WTC11 (cell line): ENCODE measurements around the gene ATP13A4. TPM values are rescaled to one million over a fixed set of nuclear protein-coding genes. Genes with fewer than 3 reads are reported as not detected.

ENCODE experiments used
- ATAC-seq: fragments of 200-7000 bp; cut with Tn5 transposase; 2 replicates; pipeline ENCODE4 v1.10.0; 2021; ENCODE audit warnings: mild to moderate bottlenecking, moderate library complexity
- CTCF ChIA-PET: fragments of 300-600 bp; sonication (Branson Sonifier 250); formaldehyde crosslinking; loops from one replicate; lab custom pipeline; 2021; ENCODE audit warnings: antibody characterized with exemption; lab: Charles Lee
- POLR2A ChIA-PET: fragments of 350-600 bp; sonication (Branson Sonifier 250); formaldehyde crosslinking; loops from one replicate; lab custom pipeline; 2021; ENCODE audit warnings: antibody characterized with exemption; lab: Charles Lee
- DNase-seq: peaks from one replicate; pipeline ENCODE4 v3.0.0; 2021; ENCODE audit warnings: low spot score
- H3K27ac Mint-ChIP-seq: 2 replicates; pipeline ENCODE4 v1.8.0; 2021; ENCODE audit warnings: mixed read lengths
- H3K27me3 Mint-ChIP-seq: 2 replicates; pipeline ENCODE4 v1.8.0; 2021; ENCODE audit warnings: low read depth, mild to moderate bottlenecking, moderate library complexity, mixed read lengths
- H3K36me3 Mint-ChIP-seq: 2 replicates; pipeline ENCODE4 v1.8.0; 2021; ENCODE audit warnings: mixed read lengths
- H3K4me1 Mint-ChIP-seq: 2 replicates; pipeline ENCODE4 v1.8.0; 2022; ENCODE audit warnings: mixed read lengths
- H3K4me3 Mint-ChIP-seq: 2 replicates; pipeline ENCODE4 v1.8.0; 2021; ENCODE audit warnings: mild to moderate bottlenecking, moderate library complexity, mixed read lengths
- H3K9me3 Mint-ChIP-seq: 2 replicates; pipeline ENCODE4 v1.8.0; 2021; ENCODE audit warnings: mixed read lengths
- ATF1 ChIP-seq: sonication (generic); formaldehyde crosslinking; IDR thresholded peaks from 2 replicates; pipeline ENCODE4 v1.8.1; 2023; ENCODE audit warnings: mild to moderate bottlenecking, moderate library complexity, missing genetic modification reagents
- CBFB ChIP-seq: sonication (generic); formaldehyde crosslinking; IDR thresholded peaks from 2 replicates; pipeline ENCODE4 v1.8.1; 2022; ENCODE audit warnings: mild to moderate bottlenecking, low read depth, missing genetic modification reagents
- CREM ChIP-seq: sonication (generic); formaldehyde crosslinking; IDR thresholded peaks from 2 replicates; pipeline ENCODE4 v1.8.1; 2022; ENCODE audit warnings: mild to moderate bottlenecking, missing genetic modification reagents, moderate library complexity
- ETV6 ChIP-seq: sonication (generic); formaldehyde crosslinking; IDR thresholded peaks from 2 replicates; pipeline ENCODE4 v1.8.1; 2022; ENCODE audit warnings: mild to moderate bottlenecking, missing genetic modification reagents
- FOXJ3 ChIP-seq: sonication (generic); formaldehyde crosslinking; IDR thresholded peaks from 2 replicates; pipeline ENCODE4 v1.9.0; 2021; ENCODE audit warnings: missing genetic modification reagents, mild to moderate bottlenecking, borderline replicate concordance
- FOXP1 ChIP-seq: sonication (generic); formaldehyde crosslinking; IDR thresholded peaks from 2 replicates; pipeline ENCODE4 v1.8.0; 2022; ENCODE audit warnings: missing genetic modification reagents, mild to moderate bottlenecking, moderate library complexity, borderline replicate concordance
- GABPB1 ChIP-seq: sonication (generic); formaldehyde crosslinking; IDR thresholded peaks from 2 replicates; pipeline ENCODE4 v1.8.1; 2023; ENCODE audit warnings: mild to moderate bottlenecking, missing genetic modification reagents
- GTF2I ChIP-seq: fragments of 250-450 bp; sonication (Bioruptor Pico); conservative IDR thresholded peaks from 2 replicates; pipeline ENCODE4 v1.4.0; 2021; ENCODE audit warnings: mild to moderate bottlenecking
- JAZF1 ChIP-seq: fragments of 250-450 bp; sonication (Bioruptor Pico); IDR thresholded peaks from 2 replicates; pipeline ENCODE4 v1.9.0; 2021; ENCODE audit warnings: moderate library complexity, mild to moderate bottlenecking, inconsistent platforms
- KAT7 ChIP-seq: sonication (generic); formaldehyde crosslinking; IDR thresholded peaks from 2 replicates; pipeline ENCODE4 v1.8.1; 2023; ENCODE audit warnings: missing genetic modification reagents, mild to moderate bottlenecking, borderline replicate concordance
- NFATC4 ChIP-seq: fragments of 250-450 bp; sonication (Bioruptor Pico); IDR thresholded peaks from 2 replicates; pipeline ENCODE4 v1.9.0; 2021; ENCODE audit warnings: mild to moderate bottlenecking
- NFE2L1 ChIP-seq: sonication (generic); formaldehyde crosslinking; IDR thresholded peaks from 2 replicates; pipeline ENCODE4 v1.8.1; 2023; ENCODE audit warnings: missing genetic modification reagents
- NFYB ChIP-seq: sonication (generic); formaldehyde crosslinking; conservative IDR thresholded peaks from 2 replicates; pipeline ENCODE4 v1.8.0; 2022; ENCODE audit warnings: low read depth, missing genetic modification reagents
- NR3C1 ChIP-seq: sonication (generic); formaldehyde crosslinking; conservative IDR thresholded peaks from 2 replicates; pipeline ENCODE4 v1.8.1; 2023; ENCODE audit warnings: low read depth, mild to moderate bottlenecking, missing genetic modification reagents
- SMAD3 ChIP-seq: sonication (generic); formaldehyde crosslinking; IDR thresholded peaks from 2 replicates; pipeline ENCODE4 v1.8.0; 2022; ENCODE audit warnings: missing genetic modification reagents, mild to moderate bottlenecking, borderline replicate concordance
- SP1 ChIP-seq: sonication (generic); formaldehyde crosslinking; conservative IDR thresholded peaks from 2 replicates; pipeline ENCODE4 v1.8.1; 2022; ENCODE audit warnings: missing genetic modification reagents
- TP53 ChIP-seq: sonication (generic); formaldehyde crosslinking; IDR thresholded peaks from 2 replicates; pipeline ENCODE4 v1.8.1; 2023; ENCODE audit warnings: mild to moderate bottlenecking, missing genetic modification reagents
- ZBTB21 ChIP-seq: sonication (generic); formaldehyde crosslinking; IDR thresholded peaks from 2 replicates; pipeline ENCODE4 v1.8.1; 2023; ENCODE audit warnings: mild to moderate bottlenecking, missing genetic modification reagents, borderline replicate concordance
- ZNF138 ChIP-seq: sonication (generic); formaldehyde crosslinking; conservative IDR thresholded peaks from 2 replicates; pipeline ENCODE4 v1.8.1; 2022; ENCODE audit warnings: mild to moderate bottlenecking, moderate library complexity, missing genetic modification reagents
- ZNF232 ChIP-seq: sonication (generic); formaldehyde crosslinking; IDR thresholded peaks from 2 replicates; pipeline ENCODE4 v1.8.0; 2022; ENCODE audit warnings: mild to moderate bottlenecking, missing genetic modification reagents
- ZNF263 ChIP-seq: sonication (generic); formaldehyde crosslinking; IDR thresholded peaks from 2 replicates; pipeline ENCODE4 v1.8.1; 2022; ENCODE audit warnings: low read depth, mild to moderate bottlenecking, moderate library complexity, missing genetic modification reagents
- ZNF317 ChIP-seq: sonication (generic); formaldehyde crosslinking; IDR thresholded peaks from 2 replicates; pipeline ENCODE4 v1.8.1; 2023; ENCODE audit warnings: low read depth, mild to moderate bottlenecking, moderate library complexity, missing genetic modification reagents, borderline replicate concordance
- ZNF396 ChIP-seq: fragments of 250-450 bp; sonication (Bioruptor Pico); IDR thresholded peaks from 2 replicates; pipeline ENCODE4 v1.8.0; 2021; ENCODE audit warnings: mild to moderate bottlenecking, moderate library complexity, borderline replicate concordance
- ZNF423 ChIP-seq: fragments of 250-450 bp; sonication (Bioruptor Pico); IDR thresholded peaks from 2 replicates; pipeline ENCODE4 v2.1.2; 2022; ENCODE audit warnings: mild to moderate bottlenecking, moderate library complexity
- total RNA-seq: library from RNA; stranded (reverse); gene quantifications from 3 replicates; pipeline ENCODE4 v1.2.3, GENCODE V29; 2021
- TF ChIP-seq, protein P1 (sequence below): sonication (generic); formaldehyde crosslinking; IDR thresholded peaks from 2 replicates; pipeline ENCODE4 v1.8.0; 2022; ENCODE audit warnings: mild to moderate bottlenecking, missing genetic modification reagents
- TF ChIP-seq, protein P2 (sequence below): sonication (generic); formaldehyde crosslinking; IDR thresholded peaks from 2 replicates; pipeline ENCODE4 v1.8.0; 2023; ENCODE audit warnings: missing genetic modification reagents, mild to moderate bottlenecking, borderline replicate concordance
- TF ChIP-seq, protein P3 (sequence below): sonication (generic); formaldehyde crosslinking; IDR thresholded peaks from 2 replicates; pipeline ENCODE4 v1.8.1; 2023; ENCODE audit warnings: mild to moderate bottlenecking, missing genetic modification reagents, borderline replicate concordance
- TF ChIP-seq, protein P4 (sequence below): fragments of 250-450 bp; sonication (Bioruptor Pico); IDR thresholded peaks from 2 replicates; pipeline ENCODE4 v1.9.0; 2021; ENCODE audit warnings: moderate library complexity, mild to moderate bottlenecking, inconsistent platforms, borderline replicate concordance

The ATP13A4 gene
- total RNA-seq, 1 experiment from 2014 or later, result 0.20 TPM

DNA sequence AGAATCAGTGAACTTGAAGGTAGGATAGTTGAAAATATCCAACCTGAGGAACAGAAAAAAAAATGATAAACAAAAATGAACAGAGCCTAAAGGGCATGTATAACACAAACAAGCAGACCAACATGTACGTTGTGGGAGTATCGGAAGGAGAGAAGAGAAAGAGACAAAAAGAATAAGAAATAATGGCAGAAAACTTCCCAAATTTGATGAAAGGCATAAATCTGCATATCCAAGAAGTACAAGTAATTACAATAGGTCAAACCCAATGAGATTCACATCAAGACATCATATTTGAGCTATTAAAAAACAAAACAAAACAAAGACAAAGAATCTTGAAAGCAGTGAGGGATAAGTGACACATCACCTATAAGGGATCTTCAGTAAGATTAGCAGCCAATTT is 138.1 kb downstream of the ATP13A4 start:
- no peak for ATAC-seq
- 0 out of 2 replicates have a peak, but pooled peaks cover 4% of the 10 kb centered on the region for H3K27me3 Mint-ChIP-seq
- no peak for DNase-seq
- peaks cover 35% of the 10 kb centered on the region for H3K36me3 Mint-ChIP-seq
- no peak overlapping the region for H3K4me3 Mint-ChIP-seq
- ChIA-PET CTCF (no interaction called here), POLR2A (no interaction called here)
- no peak for TF ChIP-seq GTF2I (CRISPR knock-in tag)
- TF ChIP-seq ZBTB21 (CRISPR knock-in tag), result no peak
- TF ChIP-seq TP53 (CRISPR knock-in tag), result no peak
- no peak for TF ChIP-seq FOXP1
- no peak for TF ChIP-seq GABPB1 (CRISPR knock-in tag)
- no peak for TF ChIP-seq SMAD3 (CRISPR knock-in tag)
- no peak for TF ChIP-seq CBFB (CRISPR knock-in tag)
- no peak for TF ChIP-seq ZNF317 (CRISPR knock-in tag)
- no peak for TF ChIP-seq KAT7 (CRISPR knock-in tag)
- no peak for TF ChIP-seq NFE2L1 (CRISPR knock-in tag)
- TF ChIP-seq NFYB (CRISPR knock-in tag), result no peak
- no peak for TF ChIP-seq ETV6 (CRISPR knock-in tag)
- no peak for TF ChIP-seq ZNF138
- TF ChIP-seq, protein P1, sequence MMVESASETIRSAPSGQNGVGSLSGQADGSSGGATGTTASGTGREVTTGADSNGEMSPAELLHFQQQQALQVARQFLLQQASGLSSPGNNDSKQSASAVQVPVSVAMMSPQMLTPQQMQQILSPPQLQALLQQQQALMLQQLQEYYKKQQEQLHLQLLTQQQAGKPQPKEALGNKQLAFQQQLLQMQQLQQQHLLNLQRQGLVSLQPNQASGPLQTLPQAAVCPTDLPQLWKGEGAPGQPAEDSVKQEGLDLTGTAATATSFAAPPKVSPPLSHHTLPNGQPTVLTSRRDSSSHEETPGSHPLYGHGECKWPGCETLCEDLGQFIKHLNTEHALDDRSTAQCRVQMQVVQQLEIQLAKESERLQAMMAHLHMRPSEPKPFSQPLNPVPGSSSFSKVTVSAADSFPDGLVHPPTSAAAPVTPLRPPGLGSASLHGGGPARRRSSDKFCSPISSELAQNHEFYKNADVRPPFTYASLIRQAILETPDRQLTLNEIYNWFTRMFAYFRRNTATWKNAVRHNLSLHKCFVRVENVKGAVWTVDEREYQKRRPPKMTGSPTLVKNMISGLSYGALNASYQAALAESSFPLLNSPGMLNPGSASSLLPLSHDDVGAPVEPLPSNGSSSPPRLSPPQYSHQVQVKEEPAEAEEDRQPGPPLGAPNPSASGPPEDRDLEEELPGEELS (CRISPR knock-in tag), result no peak
- no peak for TF ChIP-seq ZNF232 (CRISPR knock-in tag)
- TF ChIP-seq, protein P2, sequence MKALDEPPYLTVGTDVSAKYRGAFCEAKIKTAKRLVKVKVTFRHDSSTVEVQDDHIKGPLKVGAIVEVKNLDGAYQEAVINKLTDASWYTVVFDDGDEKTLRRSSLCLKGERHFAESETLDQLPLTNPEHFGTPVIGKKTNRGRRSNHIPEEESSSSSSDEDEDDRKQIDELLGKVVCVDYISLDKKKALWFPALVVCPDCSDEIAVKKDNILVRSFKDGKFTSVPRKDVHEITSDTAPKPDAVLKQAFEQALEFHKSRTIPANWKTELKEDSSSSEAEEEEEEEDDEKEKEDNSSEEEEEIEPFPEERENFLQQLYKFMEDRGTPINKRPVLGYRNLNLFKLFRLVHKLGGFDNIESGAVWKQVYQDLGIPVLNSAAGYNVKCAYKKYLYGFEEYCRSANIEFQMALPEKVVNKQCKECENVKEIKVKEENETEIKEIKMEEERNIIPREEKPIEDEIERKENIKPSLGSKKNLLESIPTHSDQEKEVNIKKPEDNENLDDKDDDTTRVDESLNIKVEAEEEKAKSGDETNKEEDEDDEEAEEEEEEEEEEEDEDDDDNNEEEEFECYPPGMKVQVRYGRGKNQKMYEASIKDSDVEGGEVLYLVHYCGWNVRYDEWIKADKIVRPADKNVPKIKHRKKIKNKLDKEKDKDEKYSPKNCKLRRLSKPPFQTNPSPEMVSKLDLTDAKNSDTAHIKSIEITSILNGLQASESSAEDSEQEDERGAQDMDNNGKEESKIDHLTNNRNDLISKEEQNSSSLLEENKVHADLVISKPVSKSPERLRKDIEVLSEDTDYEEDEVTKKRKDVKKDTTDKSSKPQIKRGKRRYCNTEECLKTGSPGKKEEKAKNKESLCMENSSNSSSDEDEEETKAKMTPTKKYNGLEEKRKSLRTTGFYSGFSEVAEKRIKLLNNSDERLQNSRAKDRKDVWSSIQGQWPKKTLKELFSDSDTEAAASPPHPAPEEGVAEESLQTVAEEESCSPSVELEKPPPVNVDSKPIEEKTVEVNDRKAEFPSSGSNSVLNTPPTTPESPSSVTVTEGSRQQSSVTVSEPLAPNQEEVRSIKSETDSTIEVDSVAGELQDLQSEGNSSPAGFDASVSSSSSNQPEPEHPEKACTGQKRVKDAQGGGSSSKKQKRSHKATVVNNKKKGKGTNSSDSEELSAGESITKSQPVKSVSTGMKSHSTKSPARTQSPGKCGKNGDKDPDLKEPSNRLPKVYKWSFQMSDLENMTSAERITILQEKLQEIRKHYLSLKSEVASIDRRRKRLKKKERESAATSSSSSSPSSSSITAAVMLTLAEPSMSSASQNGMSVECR (CRISPR knock-in tag), result no peak
- TF ChIP-seq ZNF396, result no peak
- no peak for TF ChIP-seq CREM (CRISPR knock-in tag)
- no peak for TF ChIP-seq NFATC4 (CRISPR knock-in tag)
- peaks cover 72% of the 10 kb centered on the region for H3K9me3 Mint-ChIP-seq
- no peak overlapping the region for H3K27ac Mint-ChIP-seq
- H3K4me1 Mint-ChIP-seq, result peaks cover 8% of the 10 kb centered on the region

DNA sequence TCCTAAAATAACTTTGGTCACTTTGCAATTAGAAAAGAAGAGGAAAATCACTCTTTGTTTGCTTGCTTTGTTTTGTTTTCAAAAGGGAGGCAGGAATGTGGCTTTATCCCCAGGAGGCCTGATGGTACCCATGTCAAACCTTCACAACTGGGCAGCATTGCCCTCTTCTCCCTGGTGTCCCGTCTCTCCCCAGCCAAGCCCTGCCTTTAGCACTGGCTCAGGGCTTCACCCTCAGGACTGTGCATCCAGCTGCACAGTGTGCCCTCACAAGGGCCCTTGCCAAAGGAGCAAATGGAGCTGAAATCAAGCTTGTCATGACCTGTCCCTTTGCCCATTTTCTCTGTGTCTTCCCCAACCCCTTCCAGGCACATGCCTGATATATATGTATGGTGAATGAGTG is 147.0 kb downstream of the ATP13A4 start:
- peaks cover 7% of the 10 kb centered on the region for H3K9me3 Mint-ChIP-seq
- no peak for DNase-seq
- peaks cover 20% of the 10 kb centered on the region for H3K4me1 Mint-ChIP-seq
- no peaks in the 10 kb centered on the region for H3K27me3 Mint-ChIP-seq
- ChIA-PET CTCF (interaction anchor here (1.0 kb wide), 1 partner anchor 10 kb away, joined by 3 read pairs; no protein-coding TSS in a partner anchor), POLR2A (no interaction called here)
- H3K4me3 Mint-ChIP-seq, result no peak overlapping the region
- H3K36me3 Mint-ChIP-seq, result no peaks in the 10 kb centered on the region
- H3K27ac Mint-ChIP-seq, result no peak overlapping the region
- no peak for ATAC-seq
- TF ChIP-seq ZNF263 (CRISPR knock-in tag) (no peak), FOXJ3 (CRISPR knock-in tag) (no peak), ZNF423 (no peak), ATF1 (no peak), SP1 (CRISPR knock-in tag) (no peak), NR3C1 (CRISPR knock-in tag) (no peak), ZNF138 (no peak), JAZF1 (no peak)
- TF ChIP-seq, protein P3, sequence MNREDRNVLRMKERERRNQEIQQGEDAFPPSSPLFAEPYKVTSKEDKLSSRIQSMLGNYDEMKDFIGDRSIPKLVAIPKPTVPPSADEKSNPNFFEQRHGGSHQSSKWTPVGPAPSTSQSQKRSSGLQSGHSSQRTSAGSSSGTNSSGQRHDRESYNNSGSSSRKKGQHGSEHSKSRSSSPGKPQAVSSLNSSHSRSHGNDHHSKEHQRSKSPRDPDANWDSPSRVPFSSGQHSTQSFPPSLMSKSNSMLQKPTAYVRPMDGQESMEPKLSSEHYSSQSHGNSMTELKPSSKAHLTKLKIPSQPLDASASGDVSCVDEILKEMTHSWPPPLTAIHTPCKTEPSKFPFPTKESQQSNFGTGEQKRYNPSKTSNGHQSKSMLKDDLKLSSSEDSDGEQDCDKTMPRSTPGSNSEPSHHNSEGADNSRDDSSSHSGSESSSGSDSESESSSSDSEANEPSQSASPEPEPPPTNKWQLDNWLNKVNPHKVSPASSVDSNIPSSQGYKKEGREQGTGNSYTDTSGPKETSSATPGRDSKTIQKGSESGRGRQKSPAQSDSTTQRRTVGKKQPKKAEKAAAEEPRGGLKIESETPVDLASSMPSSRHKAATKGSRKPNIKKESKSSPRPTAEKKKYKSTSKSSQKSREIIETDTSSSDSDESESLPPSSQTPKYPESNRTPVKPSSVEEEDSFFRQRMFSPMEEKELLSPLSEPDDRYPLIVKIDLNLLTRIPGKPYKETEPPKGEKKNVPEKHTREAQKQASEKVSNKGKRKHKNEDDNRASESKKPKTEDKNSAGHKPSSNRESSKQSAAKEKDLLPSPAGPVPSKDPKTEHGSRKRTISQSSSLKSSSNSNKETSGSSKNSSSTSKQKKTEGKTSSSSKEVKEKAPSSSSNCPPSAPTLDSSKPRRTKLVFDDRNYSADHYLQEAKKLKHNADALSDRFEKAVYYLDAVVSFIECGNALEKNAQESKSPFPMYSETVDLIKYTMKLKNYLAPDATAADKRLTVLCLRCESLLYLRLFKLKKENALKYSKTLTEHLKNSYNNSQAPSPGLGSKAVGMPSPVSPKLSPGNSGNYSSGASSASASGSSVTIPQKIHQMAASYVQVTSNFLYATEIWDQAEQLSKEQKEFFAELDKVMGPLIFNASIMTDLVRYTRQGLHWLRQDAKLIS (CRISPR knock-in tag), result no peak
- TF ChIP-seq, protein P4, sequence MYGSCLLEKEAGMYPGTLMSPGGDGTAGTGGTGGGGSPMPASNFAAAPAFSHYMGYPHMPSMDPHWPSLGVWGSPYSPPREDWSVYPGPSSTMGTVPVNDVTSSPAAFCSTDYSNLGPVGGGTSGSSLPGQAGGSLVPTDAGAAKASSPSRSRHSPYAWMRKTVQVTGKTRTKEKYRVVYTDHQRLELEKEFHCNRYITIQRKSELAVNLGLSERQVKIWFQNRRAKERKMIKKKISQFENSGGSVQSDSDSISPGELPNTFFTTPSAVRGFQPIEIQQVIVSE, result no peak
